ENCODE measurements around the gene U2AF1L4. TPM values are rescaled to one million over a fixed set of nuclear protein-coding genes. Genes with fewer than 3 reads are reported as not detected.
A peak's percentile ranks its signal among the peaks of the same experiment; 100 is the strongest.

U2AF1L4 gene
- total and polyA plus RNA-seq, 2 donors (not counting 3 experiments of a cell fraction or from before 2014, with no cell fraction given), result 5.6 to 13.5 TPM

GRCh38 chr19:35702223-35703012 lies 42.8 kb downstream of the U2AF1L4 start:
- peak overlapping the region; percentile 11 to 45 (median 25) for H3K4me3 ChIP-seq (replicated peaks in 1 of 3; ENCODE audit: insufficient read depth in 1 of 3, low read depth in 1 of 3, low read length in 3 of 3)
- BruUV-seq (replicated peaks), result no TSS peak
- TF ChIP-seq POLR2A (IDR thresholded peaks at IDR 0.05; ENCODE audit: low read depth, low read length) (no peak), GATA2 (IDR thresholded peaks at IDR 0.05; ENCODE audit: insufficient read depth, insufficient read length, low read depth, low read length) (no peak), MYC (IDR thresholded peaks at IDR 0.05; ENCODE audit: low read depth, low read length) (no peak), CTCF (IDR thresholded peaks at IDR 0.05; ENCODE audit: extremely low read depth in 1 of 2, insufficient read depth in 1 of 2, low read depth in 1 of 2, low read length in 2 of 2) (no peak), FOS (IDR thresholded peaks at IDR 0.05; ENCODE audit: borderline replicate concordance, insufficient read depth, low read length) (no peak), MAX (IDR thresholded peaks at IDR 0.05; ENCODE audit: insufficient read depth, insufficient read length) (no peak), EZH2 (IDR thresholded peaks at IDR 0.05; ENCODE audit: borderline replicate concordance, low read depth, low read length, severe bottlenecking) (no peak), JUN (IDR thresholded peaks at IDR 0.05; ENCODE audit: borderline replicate concordance, insufficient read depth, insufficient read length, low read depth) (no peak), POLR2AphosphoS5 (IDR thresholded peaks at IDR 0.05; ENCODE audit: insufficient read depth, low read depth, low read length) (no peak)
- intact Hi-C loops (cut with micrococcal nuclease), result loop anchor here (1.0 kb wide), 1 partner anchor 15 kb away; no protein-coding TSS in a partner anchor
- H3K27ac ChIP-seq (ENCODE audit: insufficient read depth, low read depth, low read length), result no peak overlapping the region
- H3K4me1 ChIP-seq (ENCODE audit: control insufficient read depth, extremely low read depth, insufficient read depth, low read length), result no peaks in the 10 kb centered on the region
- POLR2A ChIA-PET, result no interaction called here
- peak; percentile 98 for FAIRE-seq
- H2AFZ ChIP-seq (ENCODE audit: low read depth, low read length), result peak overlapping the region; percentile 83
- no peaks in the 10 kb centered on the region for H3K9me1 ChIP-seq (replicated peaks; ENCODE audit: control insufficient read depth, extremely low read depth, insufficient read depth, low read length)
- no peaks in the 10 kb centered on the region for H3K27me3 ChIP-seq (ENCODE audit: control insufficient read depth in 2 of 2, insufficient read depth in 2 of 2, low read length in 2 of 2)
- no peak overlapping the region for H3K9ac ChIP-seq (replicated peaks; ENCODE audit: extremely low read depth, insufficient read depth, low read length)
- H3K4me2 ChIP-seq (ENCODE audit: insufficient read depth, low read length), result peak overlapping the region; percentile 74
- H4K20me1 ChIP-seq (replicated peaks; ENCODE audit: control insufficient read depth, extremely low read depth, insufficient read depth, low read length), result no peaks in the 10 kb centered on the region
- dilution Hi-C loops (cut with MboI; ENCODE audit: extremely low pct_ligation_motif_present, low sequenced_read_pairs), result no loop called here
- no peaks in the 10 kb centered on the region for H3K36me3 ChIP-seq (ENCODE audit: control insufficient read depth in 2 of 2, extremely low read depth in 1 of 2, insufficient read depth in 2 of 2, low read length in 2 of 2)
- peak; percentile 97 for DNase-seq (ENCODE audit: low read depth, low spot score)
- no peaks in the 10 kb centered on the region for H3K9me3 ChIP-seq (replicated peaks; ENCODE audit: control insufficient read depth, insufficient read depth, low read length)
- CTCF ChIA-PET, result interaction anchor here (0.6 to 2.5 kb wide), 12 partner anchors 8 to 351 kb away, joined by 3 to 12 read pairs (median 4); partner anchors contain the start of gene LIN37
- H3K79me2 ChIP-seq (ENCODE audit: control insufficient read depth, insufficient read depth, low read length), result no peaks in the 10 kb centered on the region
